Gastrocnemius medialis (tissue), 4 donors: Measurements from ENCODE around the gene NYNRIN. TPM values are rescaled to one million over a fixed set of nuclear protein-coding genes. Genes with fewer than 3 reads are reported as not detected.

Experiments used
- ATAC-seq, 2 donors: fragments of 150-250 bp; one replicate each; pipeline ENCODE4 v1.9.1; 2016
- DNase-seq, 2 donors: peaks; one replicate each; pipeline ENCODE4 v3.0.0-alpha.2; 2019
- H3K27ac ChIP-seq, 4 donors: fragments of 200-600 bp; sonication (generic); 1 replicate in 1 of 4; 2 replicates in 3 of 4; pipeline ENCODE4 v1.5.1; 2016 to 2018; ENCODE audit warnings: mild to moderate bottlenecking in 2 of 4, moderate library complexity in 1 of 4
- H3K27me3 ChIP-seq, 3 donors: fragments of 200-600 bp; sonication (generic) in 2 of 3; 1 replicate in 1 of 3; 2 replicates in 2 of 3; pipeline versions ENCODE4 v1.5.1 to v1.6.0; 2016 to 2019; ENCODE audit warnings: mild to moderate bottlenecking in 1 of 3, moderate library complexity in 1 of 3
- H3K36me3 ChIP-seq, 2 donors: fragments of 200-600 bp; sonication (generic) in 1 of 2; one replicate each; pipeline ENCODE4 v1.5.1; 2017 to 2018
- H3K4me1 ChIP-seq, 2 donors: fragments of 200-600 bp; sonication (generic) in 1 of 2; one replicate each; pipeline ENCODE4 v1.5.1; 2016 to 2017; ENCODE audit warnings: mild to moderate bottlenecking in 2 of 2
- H3K4me3 ChIP-seq, 4 donors: fragments of 200-600 bp; sonication (generic) in 3 of 4; 1 replicate in 1 of 4; 2 replicates in 3 of 4; pipeline ENCODE4 v1.5.1; 2016 to 2019; ENCODE audit warnings: mild to moderate bottlenecking in 2 of 4
- H3K9me3 ChIP-seq, 3 donors: fragments of 200-600 bp; sonication (generic) in 2 of 3; 1 replicate in 1 of 3; 2 replicates in 2 of 3; pipeline ENCODE4 v1.5.1; 2016 to 2019
- POLR2A ChIP-seq, 2 donors: fragments of 450-650 bp; IDR thresholded peaks; one replicate each; pipeline ENCODE4 v1.6.1; 2017; ENCODE audit warnings: antibody characterized with exemption in 2 of 2, mild to moderate bottlenecking in 2 of 2, moderate library complexity in 2 of 2
- in situ Hi-C, 4 donors: fragments of 200-750 bp; cut with MboI; loops; one replicate each; pipeline versions ENCODE4 v1.15.0 to v1.8.0; 2017; ENCODE audit warnings: low sequenced_read_pairs in 4 of 4
- intact Hi-C: fragments of 100-400 bp; cut with DNase I; formaldehyde crosslinking; loops from one replicate; pipeline ENCODE4 v1.15.1; 2023; ENCODE audit warnings: low total_unique reads
- total RNA-seq, 4 donors: library from RNA; depleted of rRNA; stranded (reverse); fragments of >200 nt; gene quantifications; one replicate each; pipeline versions ENCODE4 v1.1.0 to v1.2.3, GENCODE V29; 2016
- TF ChIP-seq, protein P1 (sequence below), 5 experiments: fragments of 450-650 bp in 3 of 5; fragments of 200-600 bp in 2 of 5; sonication (generic) in 2 of 5; IDR thresholded peaks in 4 of 5; conservative IDR thresholded peaks in 1 of 5; 1 replicate in 4 of 5; 2 replicates in 1 of 5; pipeline ENCODE4 v1.5.1; 2016 to 2019; ENCODE audit warnings: antibody characterized with exemption in 5 of 5, mild to moderate bottlenecking in 3 of 5, moderate library complexity in 3 of 5

The NYNRIN gene
- total RNA-seq, 4 donors from 2014 or later: 0.87 to 3.7 (median 2.1) TPM

DNA sequence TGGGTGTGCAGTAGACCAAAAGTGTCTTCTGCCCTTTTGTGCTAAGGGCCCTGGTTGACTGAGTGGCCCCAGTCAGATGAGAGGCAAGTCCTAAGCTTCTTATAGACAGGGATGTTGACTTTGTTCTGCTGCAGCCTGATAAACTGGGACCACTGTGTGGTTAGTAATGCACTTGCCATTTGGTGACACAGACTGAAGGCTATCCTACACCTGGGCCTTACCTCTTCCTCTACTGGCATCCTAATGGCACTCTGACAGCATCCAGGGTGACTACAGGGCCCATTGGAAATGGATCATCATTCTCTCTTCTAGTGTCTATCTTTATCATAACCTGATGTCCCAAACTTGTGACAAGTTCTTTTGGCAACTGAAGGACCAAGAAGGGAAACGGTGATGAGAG lies 40.5 kb downstream of the NYNRIN start:
- Histone ChIP-seq H3K4me3 (no peak overlapping the region), H3K4me1 (peaks cover 35 to 51% of the 10 kb centered on the region in 2 donors), H3K9me3 (no peaks in the 10 kb centered on the region), H3K36me3 (peaks cover 0 to 51% of the 10 kb centered on the region in 2 donors), H3K27me3 (peaks cover 0 to 2% (median 0%) of the 10 kb centered on the region in 3 donors), H3K27ac (peak overlapping the region in 1 of 4 donors; percentile 5)
- DNase-seq (no peak), ATAC-seq (no peak)
- no peak for TF ChIP-seq POLR2A (IDR thresholded peaks at IDR 0.05)
- TF ChIP-seq, protein P1, sequence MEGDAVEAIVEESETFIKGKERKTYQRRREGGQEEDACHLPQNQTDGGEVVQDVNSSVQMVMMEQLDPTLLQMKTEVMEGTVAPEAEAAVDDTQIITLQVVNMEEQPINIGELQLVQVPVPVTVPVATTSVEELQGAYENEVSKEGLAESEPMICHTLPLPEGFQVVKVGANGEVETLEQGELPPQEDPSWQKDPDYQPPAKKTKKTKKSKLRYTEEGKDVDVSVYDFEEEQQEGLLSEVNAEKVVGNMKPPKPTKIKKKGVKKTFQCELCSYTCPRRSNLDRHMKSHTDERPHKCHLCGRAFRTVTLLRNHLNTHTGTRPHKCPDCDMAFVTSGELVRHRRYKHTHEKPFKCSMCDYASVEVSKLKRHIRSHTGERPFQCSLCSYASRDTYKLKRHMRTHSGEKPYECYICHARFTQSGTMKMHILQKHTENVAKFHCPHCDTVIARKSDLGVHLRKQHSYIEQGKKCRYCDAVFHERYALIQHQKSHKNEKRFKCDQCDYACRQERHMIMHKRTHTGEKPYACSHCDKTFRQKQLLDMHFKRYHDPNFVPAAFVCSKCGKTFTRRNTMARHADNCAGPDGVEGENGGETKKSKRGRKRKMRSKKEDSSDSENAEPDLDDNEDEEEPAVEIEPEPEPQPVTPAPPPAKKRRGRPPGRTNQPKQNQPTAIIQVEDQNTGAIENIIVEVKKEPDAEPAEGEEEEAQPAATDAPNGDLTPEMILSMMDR (IDR thresholded peaks at IDR 0.05 in 4 of 5, conservative IDR thresholded peaks at IDR 0.05 in 1 of 5): no peak
- intact Hi-C loops (loop anchor here (5.0 to 10.0 kb wide), 2 partner anchors 127 to 884 kb away; partner anchors contain the start of genes LTB4R, LTB4R2, THTPA and ZFHX2), in situ Hi-C loops (loop anchor here (5.0 to 25.0 kb wide), 5 partner anchors 104 to 1127 kb away; partner anchors contain the start of genes GMPR2 (in 3 of the 4), NEDD8 (in 3 of the 4), ADCY4 (in 1 of the 4) and BCL2L2 (in 1 of the 4))

GRCh38 chr14:24439830-24440605 lies 41.2 kb downstream of the NYNRIN start:
- H3K27ac ChIP-seq: peak overlapping the region in 3 of 4 donors; percentile 2 to 99 (median 22)
- intact Hi-C loops: loop anchor here (5.0 to 10.0 kb wide), 3 partner anchors 128 to 965 kb away; partner anchors contain the start of genes LTB4R, LTB4R2, THTPA and ZFHX2
- H3K4me1 ChIP-seq: peaks cover 35 to 51% of the 10 kb centered on the region in 2 donors

DNA sequence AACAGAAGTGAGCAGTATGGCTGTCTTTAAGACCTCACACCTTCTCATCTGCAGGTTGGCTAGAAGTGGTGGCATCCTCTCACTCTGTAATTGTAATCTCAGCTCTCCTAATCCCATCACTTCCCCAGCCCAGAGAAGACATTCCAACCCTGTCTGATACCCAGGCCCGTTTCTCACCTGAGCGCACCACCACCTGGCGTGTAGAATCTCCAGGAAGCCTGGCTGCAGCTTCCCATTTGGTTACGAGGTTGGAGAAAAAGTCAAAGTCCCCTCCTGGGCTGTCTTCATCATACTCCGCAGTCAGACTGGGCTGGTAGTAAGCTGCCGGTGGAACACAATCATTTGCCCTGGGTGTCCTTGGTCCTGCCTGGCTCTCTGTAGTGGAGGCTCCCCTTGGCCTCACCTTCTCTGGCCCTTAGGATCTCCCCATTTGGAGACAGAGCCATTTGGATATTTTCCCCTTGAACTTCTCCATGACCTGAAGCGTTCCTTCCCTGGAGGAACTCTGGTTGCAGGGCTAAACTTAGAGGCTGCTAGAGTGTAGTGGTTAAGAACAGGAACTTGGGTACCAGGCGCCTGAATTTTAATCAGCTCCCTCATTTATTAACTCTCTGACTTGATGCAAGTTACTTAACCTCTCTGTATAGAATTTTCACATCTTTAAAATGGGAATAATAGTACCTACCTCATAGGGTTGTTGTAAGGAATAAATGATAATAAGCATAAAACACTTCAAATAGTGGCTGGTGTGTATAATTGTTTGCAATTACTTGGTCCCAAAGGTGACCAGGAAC lies 42.0 kb downstream of the NYNRIN start:
- H3K27ac ChIP-seq: peak overlapping the region; percentile 97 to 99 (median 98)
- ATAC-seq (no peak), DNase-seq (no peak)
- H3K36me3 ChIP-seq: peaks cover 0 to 50% of the 10 kb centered on the region in 2 donors
- H3K9me3 ChIP-seq: no peaks in the 10 kb centered on the region
- no peak for TF ChIP-seq POLR2A (IDR thresholded peaks at IDR 0.05)
- TF ChIP-seq, protein P1 (IDR thresholded peaks at IDR 0.05 in 4 of 5, conservative IDR thresholded peaks at IDR 0.05 in 1 of 5): no peak
- in situ Hi-C loops: loop anchor here in 2 of 4 donors (25.0 kb wide), 2 partner anchors 204 to 1129 kb away; partner anchors contain the start of genes BCL2L2 (in 1 of the 2), GMPR2 (in 1 of the 2), NEDD8 (in 1 of the 2) and PABPN1 (in 1 of the 2)
- peaks cover 35 to 51% of the 10 kb centered on the region in 2 donors for H3K4me1 ChIP-seq
- peaks cover 0 to 3% (median 0%) of the 10 kb centered on the region in 3 donors for H3K27me3 ChIP-seq
- H3K4me3 ChIP-seq: no peak overlapping the region
- intact Hi-C loops: loop anchor here (10.0 kb wide), 1 partner anchor 966 kb away; no protein-coding TSS in a partner anchor

More at GRCh38 chr14:24439830-24440605, 41.2 kb downstream of the NYNRIN start:
- TF ChIP-seq, protein P1 (IDR thresholded peaks at IDR 0.05 in 4 of 5, conservative IDR thresholded peaks at IDR 0.05 in 1 of 5): no peak
- no peak for TF ChIP-seq POLR2A (IDR thresholded peaks at IDR 0.05)
- in situ Hi-C loops: loop anchor here (5.0 to 25.0 kb wide), 5 partner anchors 105 to 1128 kb away; partner anchors contain the start of genes GMPR2 (in 3 of the 4), NEDD8 (in 3 of the 4), ADCY4 (in 1 of the 4) and BCL2L2 (in 1 of the 4)
- H3K27me3 ChIP-seq: peaks cover 0 to 3% (median 0%) of the 10 kb centered on the region in 3 donors
- DNase-seq (no peak), ATAC-seq (no peak)
- H3K9me3 ChIP-seq: no peaks in the 10 kb centered on the region
- no peak overlapping the region for H3K4me3 ChIP-seq
- peaks cover 0 to 51% of the 10 kb centered on the region in 2 donors for H3K36me3 ChIP-seq

GRCh38 chr14:24441485-24441884 lies 42.7 kb downstream of the NYNRIN start:
- no peaks in the 10 kb centered on the region for H3K9me3 ChIP-seq
- peaks cover 35 to 48% of the 10 kb centered on the region in 2 donors for H3K4me1 ChIP-seq
- no peak for ATAC-seq
- no peak for TF ChIP-seq POLR2A (IDR thresholded peaks at IDR 0.05)
- TF ChIP-seq, protein P1 (IDR thresholded peaks at IDR 0.05 in 4 of 5, conservative IDR thresholded peaks at IDR 0.05 in 1 of 5): no peak
- no peak for DNase-seq
- peaks cover 0 to 9% (median 0%) of the 10 kb centered on the region in 3 donors for H3K27me3 ChIP-seq
- intact Hi-C loops (loop anchor here (10.0 kb wide), 1 partner anchor 967 kb away; no protein-coding TSS in a partner anchor), in situ Hi-C loops (loop anchor here in 2 of 4 donors (25.0 kb wide), 2 partner anchors 204 to 1129 kb away; partner anchors contain the start of genes BCL2L2 (in 1 of the 2), GMPR2 (in 1 of the 2), NEDD8 (in 1 of the 2) and PABPN1 (in 1 of the 2))
- peak overlapping the region; percentile 71 to 89 (median 82) for H3K4me3 ChIP-seq
- H3K27ac ChIP-seq: peak overlapping the region; percentile 97 to 99 (median 98)
- H3K36me3 ChIP-seq: peaks cover 0 to 44% of the 10 kb centered on the region in 2 donors
